Neural progenitor cell (in vitro differentiated cells): ENCODE results near the gene MYH6.

Experiments used
- CTCF ChIP-seq: fragments of 200-600 bp; sonication (generic); IDR thresholded peaks from 2 replicates; pipeline ENCODE4 v1.5.1; 2017; ENCODE audit warnings: antibody characterized with exemption, mild to moderate bottlenecking
- EZH2 ChIP-seq: fragments of 200-600 bp; sonication (generic); IDR thresholded peaks from 2 replicates; pipeline ENCODE4 v1.6.1; 2017; ENCODE audit warnings: antibody characterized with exemption, mild to moderate bottlenecking, moderate library complexity
- EZH2phosphoT487 ChIP-seq: fragments of 200-600 bp; sonication (generic); IDR thresholded peaks from 2 replicates; pipeline ENCODE4 v1.6.1; 2017; ENCODE audit warnings: antibody characterized with exemption

GRCh38 chr14:23366426-23366921 is 41.6 kb downstream of the MYH6 start:
- no peak for TF ChIP-seq CTCF
- TF ChIP-seq EZH2phosphoT487: no peak
- TF ChIP-seq EZH2: no peak
